B cell (primary cell): Measurements from ENCODE around the gene RGCC. TPM values are rescaled to one million over a fixed set of nuclear protein-coding genes. Genes with fewer than 3 reads are reported as not detected.
A peak's percentile ranks its signal among the peaks of the same experiment; 100 is the strongest.

Source experiments
- ATAC-seq: fragments of 200-7000 bp; cut with Tn5 transposase; one replicate; pipeline ENCODE4 v1.10.0; 2021; ENCODE audit warnings: low read depth, mild to moderate bottlenecking, moderate number of reproducible peaks, moderate library complexity
- CTCF ChIA-PET: fragments of 350-600 bp; sonication (Branson Sonifier 250); formaldehyde crosslinking; loops from one replicate; lab custom pipeline; 2021; ENCODE audit warnings: antibody characterized with exemption, inconsistent platforms; lab: Charles Lee
- POLR2A ChIA-PET: fragments of 350-600 bp; sonication (Branson Sonifier 250); formaldehyde crosslinking; loops from one replicate; lab custom pipeline; 2021; ENCODE audit warnings: antibody characterized with exemption; lab: Charles Lee
- DNase-seq: peaks from one replicate; pipeline ENCODE4 v3.0.0; 2013
- H2AFZ ChIP-seq: 2 replicates; pipeline ENCODE4 v1.6.1; 2012; ENCODE audit warnings: mild to moderate bottlenecking, low read depth, low read length; ENCODE audit not compliant: insufficient read depth, poor library complexity, severe bottlenecking
- H3K27ac ChIP-seq, 2 donors: 1 replicate in 1 of 2; 2 replicates in 1 of 2; pipeline ENCODE4 v1.5.1; 2012 to 2013; ENCODE audit warnings: low read length in 2 of 2, mild to moderate bottlenecking in 2 of 2, moderate library complexity in 1 of 2
- H3K27me3 ChIP-seq, 4 experiments: fragments of 200-600 bp in 1 of 4; sonication (generic) in 1 of 4; replicated peaks in 1 of 4; 1 replicate in 2 of 4; 2 replicates in 2 of 4; pipeline versions ENCODE4 v1.6.1 to v1.7.0; 2013 to 2016; ENCODE audit warnings: low read length in 3 of 4, mild to moderate bottlenecking in 2 of 4, mixed read lengths in 1 of 4, moderate library complexity in 1 of 4; ENCODE audit not compliant: insufficient read depth in 4 of 4, control insufficient read depth in 3 of 4; ENCODE audit errors: control extremely low read depth in 1 of 4
- H3K36me3 ChIP-seq, 2 experiments: replicated peaks in 1 of 2; 1 replicate in 1 of 2; 2 replicates in 1 of 2; pipeline versions ENCODE4 v1.6.1 to v1.7.1; 2013; ENCODE audit warnings: low read length in 1 of 2; ENCODE audit not compliant: insufficient read depth in 2 of 2, control insufficient read depth in 1 of 2; ENCODE audit errors: control extremely low read depth in 1 of 2, extremely low read depth in 1 of 2
- H3K4me1 ChIP-seq, 2 donors: fragments of 200-600 bp in 1 of 2; sonication (generic) in 1 of 2; 1 replicate in 1 of 2; 2 replicates in 1 of 2; pipeline versions ENCODE4 v1.5.1 to v1.6.1; 2013 to 2017; ENCODE audit warnings: low read length in 2 of 2; ENCODE audit not compliant: control insufficient read depth in 2 of 2, insufficient read depth in 2 of 2
- H3K4me2 ChIP-seq: replicated peaks from 2 replicates; pipeline ENCODE3; 2012; ENCODE audit warnings: mild to moderate bottlenecking, low read depth, low read length; ENCODE audit not compliant: poor library complexity, severe bottlenecking
- H3K4me3 ChIP-seq, 5 experiments: fragments of 200-600 bp in 1 of 5; sonication (generic) in 1 of 5; 1 replicate in 3 of 5; 2 replicates in 2 of 5; pipeline versions ENCODE4 v1.5.1 to v1.7.0; 2011 to 2016; ENCODE audit warnings: low read length in 4 of 5, mild to moderate bottlenecking in 4 of 5, low read depth in 2 of 5, control low read depth in 1 of 5, moderate library complexity in 1 of 5; ENCODE audit not compliant: insufficient read depth in 1 of 5; ENCODE audit errors: control extremely low read depth in 1 of 5, extremely low read depth in 1 of 5
- H3K79me2 ChIP-seq: fragments of 200-600 bp; sonication (generic); one replicate; pipeline ENCODE4 v1.6.0; 2016; ENCODE audit warnings: low read length; ENCODE audit not compliant: control insufficient read depth, insufficient read depth
- H3K9ac ChIP-seq: fragments of 200-600 bp; sonication (generic); 2 replicates; pipeline ENCODE4 v1.6.1; 2017; ENCODE audit warnings: mild to moderate bottlenecking, low read length, moderate library complexity
- H3K9me3 ChIP-seq, 3 donors: one replicate each; pipeline versions ENCODE4 v1.6.1 to v1.7.1; 2013; ENCODE audit warnings: low read length in 2 of 3; ENCODE audit not compliant: control insufficient read depth in 2 of 3, insufficient read depth in 1 of 3; ENCODE audit errors: control extremely low read depth in 1 of 3
- H4K20me1 ChIP-seq: 2 replicates; pipeline ENCODE4 v1.6.0; 2012; ENCODE audit warnings: mild to moderate bottlenecking, low read length; ENCODE audit not compliant: insufficient read depth, control insufficient read depth, poor library complexity, severe bottlenecking
- H3K27ac Mint-ChIP-seq: one replicate; pipeline ENCODE4 v1.8.0; 2021; ENCODE audit warnings: mixed read lengths
- H3K27me3 Mint-ChIP-seq: one replicate; pipeline ENCODE4 v1.8.0; 2021; ENCODE audit warnings: mixed read lengths
- H3K4me1 Mint-ChIP-seq: one replicate; pipeline ENCODE4 v1.8.0; 2021; ENCODE audit warnings: mixed read lengths
- H3K4me3 Mint-ChIP-seq: one replicate; pipeline ENCODE4 v1.8.0; 2021; ENCODE audit warnings: mixed read lengths
- H3K9me3 Mint-ChIP-seq: one replicate; pipeline ENCODE4 v1.8.0; 2022; ENCODE audit warnings: mixed read lengths; ENCODE audit not compliant: insufficient read depth
- CTCF ChIP-seq: fragments of 200-600 bp; IDR thresholded peaks from one replicate; pipeline ENCODE4 v1.8.0; 2022; ENCODE audit warnings: antibody characterized with exemption, mild to moderate bottlenecking
- EZH2 ChIP-seq: IDR thresholded peaks from 2 replicates; pipeline ENCODE4 v1.6.1; 2012; ENCODE audit warnings: borderline replicate concordance, low read depth, mild to moderate bottlenecking, moderate library complexity, low read length; ENCODE audit not compliant: insufficient read depth, poor library complexity, severe bottlenecking
- WGBS: methylation state at CpG from one replicate; pipeline ENCODE4 v1.1.5; 2013; ENCODE audit warnings: missing lambda C conversion rate; ENCODE audit not compliant: insufficient coverage; 5-methylcytosine and 5-hydroxymethylcytosine counted together
- intact Hi-C: fragments of 100-400 bp; cut with micrococcal nuclease; formaldehyde crosslinking; loops from one replicate; pipeline ENCODE4 v1.10.0; 2022
- polyA plus RNA-seq: library from polyadenylated mRNA; depleted of rRNA; stranded (reverse); fragments of >200 nt; gene quantifications from 2 replicates; pipeline ENCODE4 v1.2.3, GENCODE V29; 2012
- total RNA-seq, 2 donors: library from RNA; stranded (reverse); fragments of 120-200 nt in 1 of 2; gene quantifications; 1 replicate in 1 of 2; 2 replicates in 1 of 2; pipeline versions ENCODE4 v1.2.3 to v1.2.4, GENCODE V29; 2013 to 2022

Gene RGCC
- total and polyA plus RNA-seq, 2 donors (not counting 1 experiment from before 2014, with no cell fraction given), result 8.0 to 16.0 TPM

- Histone ChIP-seq H3K4me2 (no peak overlapping the region), H3K9ac (no peak overlapping the region), H3K27me3 (no peaks in the 10 kb centered on the region), H3K4me3 (no peak overlapping the region), H2AFZ (no peak overlapping the region), H4K20me1 (no peaks in the 10 kb centered on the region), H3K4me1 (peaks cover 45 to 52% of the 10 kb centered on the region in 2 donors), H3K36me3 (no peaks in the 10 kb centered on the region), H3K27ac (no peak overlapping the region), H3K9me3 (no peaks in the 10 kb centered on the region), H3K79me2 (no peaks in the 10 kb centered on the region)
- no peaks in the 10 kb centered on the region for H3K9me3 Mint-ChIP-seq
- DNase-seq (no peak), ATAC-seq (no peak)
- H3K27ac Mint-ChIP-seq, result no peak overlapping the region
- POLR2A ChIA-PET, result no interaction called here
- CTCF ChIA-PET, result interaction anchor here (1.2 to 1.4 kb wide), 2 partner anchors 19 to 39 kb away, joined by 3 read pairs; no protein-coding TSS in a partner anchor
- no peak overlapping the region for H3K4me3 Mint-ChIP-seq
- TF ChIP-seq EZH2 (no peak), CTCF (no peak)
- H3K4me1 Mint-ChIP-seq, result peaks cover 53% of the 10 kb centered on the region
- intact Hi-C loops, result no loop called here
- WGBS, result no CpG with 5 or more reads among the region's 5 CpGs
- H3K27me3 Mint-ChIP-seq, result no peaks in the 10 kb centered on the region
Observed at GRCh38 chr13:41497436-41497835, 40.1 kb downstream of the RGCC start.

- Histone ChIP-seq H3K4me2 (peak overlapping the region; percentile 39), H3K27ac (no peak overlapping the region), H3K36me3 (no peaks in the 10 kb centered on the region), H3K4me1 (peaks cover 45% of the 10 kb centered on the region in 2 donors), H3K9me3 (peaks cover 0 to 4% (median 4%) of the 10 kb centered on the region in 3 donors), H3K9ac (no peak overlapping the region), H3K79me2 (no peaks in the 10 kb centered on the region), H4K20me1 (no peaks in the 10 kb centered on the region), H3K4me3 (no peak overlapping the region), H3K27me3 (no peaks in the 10 kb centered on the region), H2AFZ (no peak overlapping the region)
- ATAC-seq (no peak), DNase-seq (no peak)
- H3K9me3 Mint-ChIP-seq, result peaks cover 4% of the 10 kb centered on the region
- POLR2A ChIA-PET, result interaction anchor here (1.0 kb wide), 1 partner anchor 28 kb away, joined by 3 read pairs; no protein-coding TSS in a partner anchor
- CTCF ChIA-PET, result interaction anchor here (1.2 to 1.3 kb wide), 2 partner anchors 12 to 41 kb away, joined by 3 to 4 read pairs; no protein-coding TSS in a partner anchor
- intact Hi-C loops, result no loop called here
- peaks cover 51% of the 10 kb centered on the region for H3K4me1 Mint-ChIP-seq
- no peak for TF ChIP-seq EZH2
- no peak for TF ChIP-seq CTCF
- peak overlapping the region; percentile 2 for H3K27ac Mint-ChIP-seq
- no peak overlapping the region for H3K4me3 Mint-ChIP-seq
- WGBS, result 97% methylated on average over 3 of the region's 5 CpGs
- no peaks in the 10 kb centered on the region for H3K27me3 Mint-ChIP-seq
Observed at GRCh38 chr13:41499452-41499851, 42.1 kb downstream of the RGCC start.
